ENCODE measurements around the gene RAD51.

RAD51 gene

GRCh38 chr15:40768521-40769273 is 73.7 kb downstream of the RAD51 start:
- no peak overlapping the region for H3K4me3 ChIP-seq (ENCODE audit: low read depth, low read length)
- TF ChIP-seq CTCF (IDR thresholded peaks at IDR 0.05; ENCODE audit: low read depth, low read length), result no peak

- no peak for TF ChIP-seq CTCF (IDR thresholded peaks at IDR 0.05; ENCODE audit: low read depth, low read length)
- H3K4me3 ChIP-seq (ENCODE audit: low read depth, low read length), result no peak within 1 kb of the TSS
Measured at GRCh38 chr15:40769274-40770146, 74.5 kb downstream of the RAD51 start, which contains the start of gene C15orf62. TSS of gene C15orf62 (plus strand) at chr15:40769980. CDS start at chr15:40770496, 516 bp downstream.

- no peak overlapping the region for H3K4me3 ChIP-seq (ENCODE audit: low read depth, low read length)
- TF ChIP-seq CTCF (IDR thresholded peaks at IDR 0.05; ENCODE audit: low read depth, low read length), result no peak
Measured at GRCh38 chr15:40770147-40770721, 75.3 kb downstream of the RAD51 start.

- H3K4me3 ChIP-seq (ENCODE audit: low read depth, low read length), result no peak overlapping the region
- TF ChIP-seq CTCF (IDR thresholded peaks at IDR 0.05; ENCODE audit: low read depth, low read length), result no peak
Measured at GRCh38 chr15:40771242-40771641, 76.3 kb downstream of the RAD51 start.

GRCh38 chr15:40772014-40772413 is 77.0 kb downstream of the RAD51 start:
- no peak overlapping the region for H3K4me3 ChIP-seq (ENCODE audit: low read depth, low read length)
- TF ChIP-seq CTCF (IDR thresholded peaks at IDR 0.05; ENCODE audit: low read depth, low read length), result no peak

- no peak for TF ChIP-seq CTCF (IDR thresholded peaks at IDR 0.05; ENCODE audit: low read depth, low read length)
- no peak overlapping the region for H3K4me3 ChIP-seq (ENCODE audit: low read depth, low read length)
Measured at GRCh38 chr15:40773496-40773895, 78.5 kb downstream of the RAD51 start.

Data from WI38 (cell line).